M059J (cell line): ENCODE measurements around the gene TGOLN2. TPM values are rescaled to one million over a fixed set of nuclear protein-coding genes. Genes with fewer than 3 reads are reported as not detected.
"Not testable (repeated sequence)": the region's sequence is repeated elsewhere in the genome, so short reads cannot be mapped to it uniquely, and the experiment has no call there.

Source experiments
- DNase-seq: peaks from one replicate; pipeline ENCODE4 v3.0.0-alpha.2; 2012; ENCODE audit warnings: low read depth
- total RNA-seq: library from RNA; depleted of rRNA; stranded (reverse); fragments of >200 nt; shearing (Covaris generic); gene quantifications from 2 replicates; pipeline ENCODE4 v1.2.3, GENCODE V29; 2014; rRNA removed

TGOLN2 gene
- total RNA-seq: 88.8 and 134 TPM in 2 replicates

DNA sequence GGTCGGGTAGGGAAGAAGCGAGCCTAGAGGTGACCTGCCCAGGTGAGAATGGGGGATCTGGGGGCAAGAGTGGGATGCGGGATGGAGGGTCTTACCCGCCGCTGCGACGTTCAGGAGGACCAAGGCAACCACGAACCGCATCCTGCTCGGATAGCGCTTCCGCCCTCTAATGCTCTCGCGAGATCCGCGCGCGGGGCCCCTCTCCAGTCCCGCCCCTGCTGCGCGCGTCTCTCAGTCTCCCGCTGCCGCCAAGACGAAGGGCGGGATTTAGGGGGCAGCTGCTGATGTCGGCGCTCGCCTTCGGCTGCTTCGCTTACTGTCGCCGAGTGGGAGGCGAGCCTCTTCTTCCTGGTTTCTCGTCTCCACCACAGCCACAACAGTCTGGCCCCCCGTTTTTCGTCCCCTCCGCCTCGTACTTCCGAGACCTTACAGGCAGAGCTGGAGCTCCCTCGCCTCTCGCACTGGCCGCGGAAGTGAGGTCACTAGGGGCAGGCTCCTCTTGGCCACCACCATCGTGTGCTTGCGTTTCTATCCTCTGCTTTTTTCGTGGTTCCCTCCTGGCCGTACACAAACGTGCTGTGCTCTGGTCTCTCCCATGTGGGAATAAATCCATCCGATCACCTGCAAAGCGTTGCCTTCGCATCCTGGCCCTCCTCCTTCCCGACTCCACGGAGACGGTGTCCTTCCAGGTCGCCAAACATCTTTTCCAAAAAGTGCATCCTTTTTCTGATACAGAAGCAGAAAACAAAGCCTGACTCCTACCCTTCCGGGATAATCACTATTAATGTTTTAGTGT is at the start of gene TGOLN2:
Gene TGOLN2, minus strand, starts transcription at position 168 of the 796 bp plus-strand sequence. Its CDS starts 27 bp downstream, at position 141.
- DNase-seq: peak; percentile 90

DNA sequence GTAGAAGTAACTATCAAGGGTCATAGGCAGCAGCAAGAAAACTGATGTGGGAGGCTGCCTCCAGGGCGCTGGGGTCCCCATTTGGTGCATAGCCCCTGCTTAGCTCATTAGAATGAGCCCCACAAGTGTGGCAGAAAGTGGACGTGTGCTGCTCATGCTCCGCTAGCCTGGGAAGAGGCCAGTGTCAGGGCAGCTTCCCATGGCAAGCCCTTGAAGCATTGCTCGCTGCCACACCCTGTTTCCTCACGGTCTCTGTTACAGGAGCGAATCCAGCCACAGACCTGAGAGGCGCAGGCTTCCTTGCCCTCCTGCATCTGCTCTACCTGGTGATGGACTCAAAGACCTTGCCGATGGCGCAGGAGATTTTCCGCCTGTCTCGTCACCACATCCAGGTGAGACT is 49.3 kb upstream of the TGOLN2 start:
- DNase-seq: no peak

GRCh38 chr2:85376291-85377065 is 48.7 kb upstream of the TGOLN2 start:
- no peak for DNase-seq

GRCh38 chr2:85371045-85371444 is 43.3 kb upstream of the TGOLN2 start:
- no peak for DNase-seq

GRCh38 chr2:85369500-85369899 is 41.7 kb upstream of the TGOLN2 start:
- DNase-seq: peak; percentile 22

GRCh38 chr2:85368921-85369320 is 41.1 kb upstream of the TGOLN2 start:
- no peak for DNase-seq

- DNase-seq: no peak
These were observed 39.4 kb upstream of the TGOLN2 start for GRCh38 chr2:85367180-85367579.

DNA sequence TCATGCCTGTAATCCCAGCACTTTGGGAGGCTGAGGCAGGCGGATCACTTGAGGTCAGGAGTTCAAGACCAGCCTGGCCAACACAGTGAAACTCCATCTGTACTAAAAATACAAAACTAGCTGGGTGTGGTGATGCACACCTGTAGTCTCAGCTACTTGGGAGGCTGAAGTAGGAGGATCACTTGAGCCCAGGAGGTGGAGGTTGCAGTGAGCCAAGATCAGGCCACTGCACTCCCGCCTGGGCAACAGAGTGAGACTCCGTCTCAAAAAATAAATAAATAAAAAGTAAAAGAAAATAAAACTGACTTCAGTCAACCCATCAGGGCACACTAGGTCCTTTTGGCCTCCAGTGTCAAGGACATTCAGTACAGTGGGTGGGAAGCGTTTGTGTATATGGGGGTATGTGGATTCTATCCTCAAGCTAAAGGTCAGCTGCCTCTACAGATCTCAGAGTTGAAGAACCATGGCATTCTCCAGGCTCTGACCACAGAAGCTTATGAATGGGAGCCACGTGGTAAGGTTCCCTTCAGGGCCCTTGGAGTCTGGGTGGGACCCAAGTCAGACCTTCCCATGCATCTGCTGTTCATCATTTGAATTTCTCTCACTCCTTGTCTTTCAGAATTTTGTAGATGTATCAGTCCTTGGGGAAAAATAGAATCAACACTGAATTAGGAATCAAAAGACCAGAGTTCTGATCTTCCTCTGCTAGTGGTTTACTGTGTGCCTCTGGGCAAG is 35.0 kb upstream of the TGOLN2 start:
- DNase-seq: not testable (repeated sequence)

GRCh38 chr2:85357736-85358135 is 29.9 kb upstream of the TGOLN2 start:
- DNase-seq: no peak

DNA sequence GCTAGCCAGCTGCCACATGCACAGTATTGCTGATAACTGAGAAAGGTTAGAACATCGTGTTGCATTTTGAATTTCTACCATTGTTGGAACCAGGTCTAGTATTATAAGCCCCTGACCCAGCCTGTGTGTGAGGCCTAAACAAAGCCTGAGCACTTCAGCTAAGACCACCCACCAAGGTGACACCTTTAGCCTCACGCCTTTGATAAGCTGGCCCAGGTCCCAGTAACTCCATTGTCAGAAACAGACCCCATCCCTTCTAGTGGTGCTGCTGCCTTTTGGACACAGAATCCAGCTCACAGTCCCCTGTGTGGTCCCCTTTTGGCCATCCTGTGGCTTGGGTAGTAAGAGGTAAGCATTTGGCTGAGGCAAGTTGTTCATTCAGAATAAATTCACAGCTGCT is 28.4 kb upstream of the TGOLN2 start:
- DNase-seq: no peak

GRCh38 chr2:85355521-85355920 is 27.7 kb upstream of the TGOLN2 start:
- no peak for DNase-seq

GRCh38 chr2:85355073-85355410 is 27.3 kb upstream of the TGOLN2 start:
- no peak for DNase-seq

DNA sequence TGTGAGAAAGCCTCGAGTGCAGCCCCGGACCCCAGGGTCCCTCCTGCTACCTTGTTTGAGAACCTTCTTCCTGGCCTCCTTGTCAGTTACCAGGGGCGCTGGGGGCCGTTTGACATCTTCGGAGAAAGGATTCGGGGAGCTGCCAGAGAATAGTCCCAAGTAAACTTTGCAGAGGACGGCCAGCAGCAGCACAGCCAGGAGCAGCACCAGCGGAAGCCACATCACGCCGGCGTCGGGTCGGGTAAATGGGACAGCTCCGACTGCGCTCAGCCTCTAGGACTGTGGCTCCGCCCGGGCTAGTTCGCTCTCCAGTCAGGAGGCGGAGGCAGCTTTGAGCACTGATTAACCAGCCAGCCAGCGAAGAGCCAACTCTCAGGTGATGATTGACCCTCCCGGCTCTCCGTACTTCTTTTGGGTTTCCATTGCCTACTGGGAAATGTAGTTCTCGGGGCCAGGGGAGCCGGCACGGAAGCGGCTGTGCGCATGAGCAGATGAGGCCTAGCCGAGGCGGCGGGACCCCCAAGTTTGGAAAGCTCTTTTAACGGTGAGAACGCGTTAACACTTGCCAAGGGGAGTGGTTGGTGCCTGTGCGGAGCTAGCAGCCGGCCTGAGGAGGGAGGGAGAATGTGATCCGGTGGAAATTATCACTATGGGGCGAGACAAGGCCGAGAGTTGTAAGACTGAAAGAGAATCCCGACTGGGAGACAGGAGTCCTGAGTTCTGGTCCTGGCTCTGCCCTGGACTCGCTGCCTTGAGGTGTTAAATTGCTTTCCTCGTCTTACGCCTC is 26.7 kb upstream of the TGOLN2 start, which contains the start of the genes ELMOD3 and RETSAT:
Gene ELMOD3, plus strand, starts transcription at position 484 of the 787 bp plus-strand sequence. CDS start 2,430 bp downstream, outside the sequence.
Gene RETSAT, minus strand, starts transcription at position 243 of the 787 bp plus-strand sequence. Its CDS starts 21 bp downstream, at position 222.
- DNase-seq: peak; percentile 99

GRCh38 chr2:85353876-85354285 is 26.1 kb upstream of the TGOLN2 start:
- peak; percentile 47 for DNase-seq

- DNase-seq: no peak
These were observed 19.8 kb upstream of the TGOLN2 start for GRCh38 chr2:85347599-85347998.

- no peak for DNase-seq
These were observed 16.7 kb upstream of the TGOLN2 start for GRCh38 chr2:85344356-85344954.

DNA sequence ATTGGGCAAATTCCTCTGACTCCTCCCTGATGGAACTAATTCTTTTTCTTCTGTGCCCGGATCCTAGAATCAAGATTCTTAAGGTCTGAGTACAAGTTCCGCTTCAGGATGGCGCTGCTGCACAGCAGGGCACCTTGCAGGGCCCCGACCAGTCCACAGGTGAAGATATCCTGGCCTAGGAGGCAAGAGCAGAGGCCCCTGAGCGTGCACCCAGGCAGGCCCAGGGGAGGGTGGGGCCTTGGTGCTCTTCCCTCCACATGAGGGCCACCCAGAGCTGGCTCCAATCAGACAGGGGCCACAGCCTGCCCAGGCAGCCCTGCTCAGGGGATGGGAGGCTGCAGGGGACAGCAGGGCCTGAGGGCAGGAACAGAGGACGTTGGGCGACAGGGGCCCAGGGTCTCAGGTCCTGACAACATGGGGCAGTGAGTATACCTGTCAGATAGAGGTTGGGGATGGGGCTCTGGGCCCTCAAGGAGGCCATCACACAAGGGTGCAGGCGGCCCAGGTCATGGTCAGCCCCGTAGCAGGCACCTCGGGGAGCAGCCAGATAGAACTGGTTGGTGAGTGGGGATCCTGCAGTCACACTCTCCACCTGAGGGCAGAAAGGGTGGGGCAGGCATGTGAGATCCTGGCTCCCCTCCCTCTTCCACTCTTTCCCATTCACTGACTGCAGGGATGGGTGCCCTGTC is 15.6 kb upstream of the TGOLN2 start:
- DNase-seq: not testable (repeated sequence)

GRCh38 chr2:85342156-85342555 is 14.4 kb upstream of the TGOLN2 start:
- no peak for DNase-seq

GRCh38 chr2:85341269-85342029 is 13.7 kb upstream of the TGOLN2 start:
- DNase-seq: no peak
